Umbilical cord (tissue), 1 donor: ENCODE measurements around the gene RHBDL1. TPM values are rescaled to one million over a fixed set of nuclear protein-coding genes. Genes with fewer than 3 reads are reported as not detected.

ENCODE experiments used
- total RNA-seq: library from RNA; depleted of rRNA; stranded (reverse); fragments of >200 nt; gene quantifications from one replicate; pipeline ENCODE4 v1.2.3, GENCODE V29; 2014; ENCODE audit warnings: low replicate concordance; ENCODE audit not compliant: insufficient read depth

The RHBDL1 gene
- total RNA-seq, 1 donor from 2014 or later, result 1.9 TPM

Other genes starting within 250 kb of the RHBDL1 start
- 26.5 TPM for gene CAPN15, start 148.0 kb upstream of the RHBDL1 start, total RNA-seq
- gene PRR35, start 115.3 kb upstream of the RHBDL1 start, total RNA-seq, result not detected
- gene NHLRC4, start 108.7 kb upstream of the RHBDL1 start, total RNA-seq, result 0.48 TPM
- gene PIGQ, start 105.7 kb upstream of the RHBDL1 start, total RNA-seq, result 18.5 TPM
- 12.3 TPM for gene RAB40C, start 85.6 kb upstream of the RHBDL1 start, total RNA-seq
- 1.4 TPM for gene WFIKKN1, start 44.7 kb upstream of the RHBDL1 start, total RNA-seq
- 48.6 TPM for gene METTL26, start 39.4 kb upstream of the RHBDL1 start, total RNA-seq
- gene MCRIP2, start 33.8 kb upstream of the RHBDL1 start, total RNA-seq, result 24.6 TPM
- gene WDR90, start 26.3 kb upstream of the RHBDL1 start, total RNA-seq, result 30.8 TPM
- 33.2 TPM for gene RHOT2, start 7.5 kb upstream of the RHBDL1 start, total RNA-seq
- 99.7 TPM for gene STUB1, start 4.7 kb downstream of the RHBDL1 start, total RNA-seq
- 20.5 TPM for gene JMJD8, start 8.7 kb downstream of the RHBDL1 start, total RNA-seq
- 2.6 TPM for gene WDR24, start 14.7 kb downstream of the RHBDL1 start, total RNA-seq
- not detected for gene FBXL16, start 30.1 kb downstream of the RHBDL1 start, total RNA-seq
- 85.7 TPM for gene METRN, start 39.4 kb downstream of the RHBDL1 start, total RNA-seq
- 35.6 TPM for gene ANTKMT, start 45.5 kb downstream of the RHBDL1 start, total RNA-seq
- 0.24 TPM for gene CCDC78, start 50.8 kb downstream of the RHBDL1 start, total RNA-seq
- 7.5 TPM for gene HAGHL, start 51.4 kb downstream of the RHBDL1 start, total RNA-seq
- 32.5 TPM for gene CIAO3, start 65.3 kb downstream of the RHBDL1 start, total RNA-seq
- 26.2 TPM for gene MSLN, start 85.1 kb downstream of the RHBDL1 start, total RNA-seq
- 5.5 TPM for gene RPUSD1, start 112.7 kb downstream of the RHBDL1 start, total RNA-seq
- 7.7 TPM for gene CHTF18, start 112.9 kb downstream of the RHBDL1 start, total RNA-seq
- not detected for gene GNG13, start 125.1 kb downstream of the RHBDL1 start, total RNA-seq